Activated CD8-positive, alpha-beta T cell treated with anti-CD3 and anti-CD28 coated beads for 36 hours (primary cell): ENCODE results near the gene ERBB4. TPM values are rescaled to one million over a fixed set of nuclear protein-coding genes. Genes with fewer than 3 reads are reported as not detected.

Source experiments
- ATAC-seq: fragments of 200-7000 bp; cut with Tn5 transposase; one replicate; pipeline ENCODE4 v1.10.0; 2021; ENCODE audit warnings: mild to moderate bottlenecking, moderate library complexity
- CTCF ChIA-PET: fragments of 350-600 bp; sonication (Branson Sonifier 250); formaldehyde crosslinking; loops from one replicate; lab custom pipeline; 2021; ENCODE audit warnings: antibody characterized with exemption; lab: Charles Lee
- POLR2A ChIA-PET: fragments of 350-600 bp; sonication (Branson Sonifier 250); formaldehyde crosslinking; loops from one replicate; lab custom pipeline; 2021; ENCODE audit warnings: antibody characterized with exemption; lab: Charles Lee
- DNase-seq: peaks from one replicate; pipeline ENCODE4 v3.0.0-alpha.2; 2020
- H3K27ac Mint-ChIP-seq: one replicate; pipeline ENCODE4 v1.8.0; 2021; ENCODE audit warnings: mild to moderate bottlenecking, mixed read lengths
- H3K27me3 Mint-ChIP-seq: one replicate; pipeline ENCODE4 v1.8.0; 2021; ENCODE audit warnings: mixed read lengths
- H3K36me3 Mint-ChIP-seq: one replicate; pipeline ENCODE4 v1.8.0; 2021; ENCODE audit warnings: low read depth, mixed read lengths
- H3K4me1 Mint-ChIP-seq: one replicate; pipeline ENCODE4 v1.8.0; 2021; ENCODE audit warnings: low read depth, mixed read lengths
- H3K4me3 Mint-ChIP-seq: one replicate; pipeline ENCODE4 v1.8.0; 2021; ENCODE audit warnings: mild to moderate bottlenecking, moderate library complexity, mixed read lengths
- H3K9me3 Mint-ChIP-seq: one replicate; pipeline ENCODE4 v1.8.0; 2021; ENCODE audit warnings: mixed read lengths
- CTCF ChIP-seq: fragments of 200-600 bp; IDR thresholded peaks from one replicate; pipeline ENCODE4 v1.8.0; 2022; ENCODE audit warnings: antibody characterized with exemption, mild to moderate bottlenecking
- intact Hi-C: fragments of 100-400 bp; cut with micrococcal nuclease; formaldehyde crosslinking; loops from one replicate; pipeline ENCODE4 v1.10.0; 2022
- total RNA-seq, 2 experiments: library from RNA; stranded (reverse); gene quantifications; one replicate each; pipeline ENCODE4 v1.2.3, GENCODE V29; 2021

The ERBB4 gene
- total RNA-seq, 2 experiments from 2014 or later = not detected

- no peak for ATAC-seq
- Mint-ChIP-seq H3K4me3 (no peak overlapping the region), H3K27me3 (no peaks in the 10 kb centered on the region), H3K4me1 (no peaks in the 10 kb centered on the region), H3K36me3 (no peaks in the 10 kb centered on the region), H3K27ac (no peak overlapping the region), H3K9me3 (no peaks in the 10 kb centered on the region)
- no peak for DNase-seq
- ChIA-PET POLR2A (no interaction called here), CTCF (no interaction called here)
- no peak for TF ChIP-seq CTCF
- intact Hi-C loops = no loop called here
These were observed 159.5 kb downstream of the ERBB4 start for GRCh38 chr2:212379103-212379502.

GRCh38 chr2:212367431-212367830 is 171.2 kb downstream of the ERBB4 start:
- Mint-ChIP-seq H3K36me3 (no peaks in the 10 kb centered on the region), H3K9me3 (peaks cover 1% of the 10 kb centered on the region), H3K4me3 (no peak overlapping the region), H3K27ac (no peak overlapping the region), H3K4me1 (no peaks in the 10 kb centered on the region), H3K27me3 (no peaks in the 10 kb centered on the region)
- DNase-seq = no peak
- POLR2A ChIA-PET = no interaction called here
- CTCF ChIA-PET = no interaction called here
- intact Hi-C loops = no loop called here
- ATAC-seq = no peak
- no peak for TF ChIP-seq CTCF

GRCh38 chr2:212364112-212364985 is 174.3 kb downstream of the ERBB4 start:
- POLR2A ChIA-PET = no interaction called here
- H3K27ac Mint-ChIP-seq = no peak overlapping the region
- H3K4me3 Mint-ChIP-seq = no peak overlapping the region
- intact Hi-C loops = no loop called here
- no peaks in the 10 kb centered on the region for H3K4me1 Mint-ChIP-seq
- DNase-seq = no peak
- TF ChIP-seq CTCF = no peak
- ATAC-seq = no peak
- H3K36me3 Mint-ChIP-seq = no peaks in the 10 kb centered on the region
- CTCF ChIA-PET = no interaction called here
- H3K9me3 Mint-ChIP-seq = no peaks in the 10 kb centered on the region
- H3K27me3 Mint-ChIP-seq = no peaks in the 10 kb centered on the region

- Mint-ChIP-seq H3K27me3 (no peaks in the 10 kb centered on the region), H3K9me3 (no peaks in the 10 kb centered on the region), H3K36me3 (no peaks in the 10 kb centered on the region), H3K4me3 (no peak overlapping the region), H3K4me1 (no peaks in the 10 kb centered on the region), H3K27ac (no peak overlapping the region)
- ChIA-PET CTCF (no interaction called here), POLR2A (no interaction called here)
- intact Hi-C loops = no loop called here
- no peak for TF ChIP-seq CTCF
- ATAC-seq = no peak
- no peak for DNase-seq
These were observed 177.3 kb downstream of the ERBB4 start for GRCh38 chr2:212361174-212361756.

GRCh38 chr2:212360068-212360460 is 178.5 kb downstream of the ERBB4 start:
- ChIA-PET CTCF (no interaction called here), POLR2A (no interaction called here)
- Mint-ChIP-seq H3K27ac (no peak overlapping the region), H3K4me1 (no peaks in the 10 kb centered on the region), H3K4me3 (no peak overlapping the region), H3K9me3 (no peaks in the 10 kb centered on the region), H3K27me3 (no peaks in the 10 kb centered on the region), H3K36me3 (no peaks in the 10 kb centered on the region)
- no peak for DNase-seq
- intact Hi-C loops = no loop called here
- ATAC-seq = no peak
- TF ChIP-seq CTCF = no peak
